ENCODE measurements around the gene ATRX.

The ATRX gene

GRCh38 chrX:77603635-77604336 is 182.2 kb downstream of the ATRX start:
- H3F3A ChIP-seq (ENCODE audit: low read depth) = no peaks in the 10 kb centered on the region

GRCh38 chrX:77597511-77597910 is 188.5 kb downstream of the ATRX start:
- Histone ChIP-seq H4K20me1 (ENCODE audit: insufficient read depth, low read length, poor library complexity, severe bottlenecking) (no peaks in the 10 kb centered on the region), H2AFZ (ENCODE audit: low read length) (no peak overlapping the region), H3K9me3 (ENCODE audit: insufficient read depth, low read depth, low read length) (no peaks in the 10 kb centered on the region), H3K9me2 (replicated peaks; ENCODE audit: low read depth, low read length) (no peaks in the 10 kb centered on the region), H3K4me1 (ENCODE audit: insufficient read depth, low read length, poor library complexity, severe bottlenecking) (no peaks in the 10 kb centered on the region), H3K27me3 (ENCODE audit: insufficient read depth, low read length, poor library complexity, severe bottlenecking) (no peaks in the 10 kb centered on the region), H3K36me3 (ENCODE audit: insufficient read depth, low read length) (peaks cover 24% of the 10 kb centered on the region; the same call in 1 of the 2 replicates), H3K4me3 (ENCODE audit: low read length, poor library complexity, severe bottlenecking) (no peak overlapping the region), H3K9ac (ENCODE audit: low read depth, low read length, poor library complexity, severe bottlenecking) (no peak overlapping the region), H3K79me2 (ENCODE audit: insufficient read depth, low read length) (no peaks in the 10 kb centered on the region), H3K4me2 (ENCODE audit: low read depth, low read length, poor library complexity, severe bottlenecking) (no peak overlapping the region), H3F3A (ENCODE audit: low read depth) (no peaks in the 10 kb centered on the region)
- no peak for TF ChIP-seq CTCF (conservative IDR thresholded peaks at IDR 0.05; ENCODE audit: low read length)
- no peak for TF ChIP-seq EZH2phosphoT487 (IDR thresholded peaks at IDR 0.05; ENCODE audit: borderline replicate concordance)

More at GRCh38 chrX:77603635-77604336, 182.2 kb downstream of the ATRX start:
- H3K27me3 ChIP-seq (ENCODE audit: insufficient read depth, low read length, poor library complexity, severe bottlenecking) = no peaks in the 10 kb centered on the region
- no peaks in the 10 kb centered on the region for H3K79me2 ChIP-seq (ENCODE audit: insufficient read depth, low read length)
- no peak overlapping the region for H3K9ac ChIP-seq (ENCODE audit: low read depth, low read length, poor library complexity, severe bottlenecking)
- no peak overlapping the region for H3K4me2 ChIP-seq (ENCODE audit: low read depth, low read length, poor library complexity, severe bottlenecking)
- no peaks in the 10 kb centered on the region for H3K9me3 ChIP-seq (ENCODE audit: insufficient read depth, low read depth, low read length)
- TF ChIP-seq CTCF (conservative IDR thresholded peaks at IDR 0.05; ENCODE audit: low read length) = no peak
- H2AFZ ChIP-seq (ENCODE audit: low read length) = no peak overlapping the region
- H4K20me1 ChIP-seq (ENCODE audit: insufficient read depth, low read length, poor library complexity, severe bottlenecking) = no peaks in the 10 kb centered on the region
- H3K4me3 ChIP-seq (ENCODE audit: low read length, poor library complexity, severe bottlenecking) = no peak overlapping the region
- H3K9me2 ChIP-seq (replicated peaks; ENCODE audit: low read depth, low read length) = no peaks in the 10 kb centered on the region
- no peaks in the 10 kb centered on the region for H3K4me1 ChIP-seq (ENCODE audit: insufficient read depth, low read length, poor library complexity, severe bottlenecking)
- H3K36me3 ChIP-seq (ENCODE audit: insufficient read depth, low read length) = 0 out of 2 replicates have a peak, but pooled peaks cover 6% of the 10 kb centered on the region

- no peak overlapping the region for H3K4me2 ChIP-seq (ENCODE audit: low read depth, low read length, poor library complexity, severe bottlenecking)
- no peaks in the 10 kb centered on the region for H3K27me3 ChIP-seq (ENCODE audit: insufficient read depth, low read length, poor library complexity, severe bottlenecking)
- peaks cover 27% of the 10 kb centered on the region; the same call in 1 of the 2 replicates for H3K36me3 ChIP-seq (ENCODE audit: insufficient read depth, low read length)
These were observed 188.9 kb downstream of the ATRX start for GRCh38 chrX:77597090-77597489.

More at GRCh38 chrX:77597090-77597489, 188.9 kb downstream of the ATRX start:
- Histone ChIP-seq H3K79me2 (ENCODE audit: insufficient read depth, low read length) (no peaks in the 10 kb centered on the region), H3F3A (ENCODE audit: low read depth) (no peaks in the 10 kb centered on the region), H3K9me3 (ENCODE audit: insufficient read depth, low read depth, low read length) (no peaks in the 10 kb centered on the region), H2AFZ (ENCODE audit: low read length) (no peak overlapping the region), H3K9ac (ENCODE audit: low read depth, low read length, poor library complexity, severe bottlenecking) (no peak overlapping the region), H3K4me1 (ENCODE audit: insufficient read depth, low read length, poor library complexity, severe bottlenecking) (no peaks in the 10 kb centered on the region), H3K9me2 (replicated peaks; ENCODE audit: low read depth, low read length) (no peaks in the 10 kb centered on the region), H3K4me3 (ENCODE audit: low read length, poor library complexity, severe bottlenecking) (no peak overlapping the region), H4K20me1 (ENCODE audit: insufficient read depth, low read length, poor library complexity, severe bottlenecking) (no peaks in the 10 kb centered on the region)
- no peak for TF ChIP-seq EZH2phosphoT487 (IDR thresholded peaks at IDR 0.05; ENCODE audit: borderline replicate concordance)
- peak; percentile 33 for TF ChIP-seq CTCF (conservative IDR thresholded peaks at IDR 0.05; ENCODE audit: low read length)

Data from Loucy (cell line).